NCI-H146 treated with DMSO at 0.1 percent for 48 hours (cell line): ENCODE data around the gene ONECUT3.

ENCODE experiments used
- DNase-seq: peaks from one replicate; lab custom pipeline; 2025; ENCODE audit not compliant: unreplicated experiment; lab: John Stamatoyannopoulos, UW

The ONECUT3 gene

GRCh38 chr19:1739960-1740629 is 13.2 kb upstream of the ONECUT3 start:
- DNase-seq, result no peak

- no peak for DNase-seq
Measured at GRCh38 chr19:1742989-1743696, 10.2 kb upstream of the ONECUT3 start.

- DNase-seq, result no peak
Measured at GRCh38 chr19:1744133-1744665, 9.1 kb upstream of the ONECUT3 start.

- no peak for DNase-seq
Measured at GRCh38 chr19:1744822-1745563, 8.3 kb upstream of the ONECUT3 start.

GRCh38 chr19:1745589-1746031 is 7.7 kb upstream of the ONECUT3 start:
- DNase-seq, result no peak

- no peak for DNase-seq
Measured at GRCh38 chr19:1746401-1747284, 6.7 kb upstream of the ONECUT3 start.

GRCh38 chr19:1747285-1748114 is 5.8 kb upstream of the ONECUT3 start:
- DNase-seq, result no peak

- DNase-seq, result no peak
Measured at GRCh38 chr19:1748115-1748872, 5.0 kb upstream of the ONECUT3 start.

- no peak for DNase-seq
Measured at GRCh38 chr19:1748873-1749341, 4.4 kb upstream of the ONECUT3 start.

GRCh38 chr19:1749373-1750342 is 3.6 kb upstream of the ONECUT3 start:
- DNase-seq, result no peak

GRCh38 chr19:1750343-1751021 is 2.8 kb upstream of the ONECUT3 start:
- no peak for DNase-seq

- no peak for DNase-seq
Measured at GRCh38 chr19:1751367-1752008, 1.8 kb upstream of the ONECUT3 start.

GRCh38 chr19:1752009-1752756 is 1.1 kb upstream of the ONECUT3 start:
- DNase-seq, result no peak

- DNase-seq, result no peak
Measured at GRCh38 chr19:1754018-1754635, 821 bp downstream of the ONECUT3 start.

GRCh38 chr19:1754636-1755466 is 1.5 kb downstream of the ONECUT3 start:
- no peak for DNase-seq
